ENCODE data around the gene SMIM15.

Gene SMIM15

DNA sequence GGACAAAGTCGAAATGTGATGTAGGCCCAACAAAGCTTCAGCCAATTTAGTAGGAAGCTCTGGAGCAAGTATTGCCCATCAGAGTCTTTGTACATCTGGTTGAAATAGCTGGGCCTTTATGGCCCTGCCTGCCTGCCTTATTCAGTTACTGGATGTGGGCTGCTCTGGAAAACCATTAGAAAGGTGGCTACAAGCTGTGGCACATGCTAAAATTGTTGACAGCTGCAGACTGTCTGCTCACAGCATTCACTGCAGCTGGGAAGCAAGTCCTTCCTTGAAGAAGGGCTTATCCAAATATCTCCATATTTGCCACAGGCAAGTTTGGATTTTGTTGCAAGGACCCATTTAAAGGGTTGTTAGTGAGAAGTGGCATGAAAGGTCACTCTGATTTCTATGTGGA lies 24.4 kb downstream of the SMIM15 start:
- Mint-ChIP-seq H3K9me3 (no peaks in the 10 kb centered on the region), H3K4me1 (no peaks in the 10 kb centered on the region)
- no peak for ATAC-seq

GRCh38 chr5:61132559-61132958 lies 29.7 kb downstream of the SMIM15 start:
- H3K27me3 Mint-ChIP-seq = no peaks in the 10 kb centered on the region

More for the DNA sequence above, 24.4 kb downstream of the SMIM15 start:
- peaks cover 15% of the 10 kb centered on the region for H3K36me3 Mint-ChIP-seq
- H3K27me3 Mint-ChIP-seq = no peaks in the 10 kb centered on the region
- no peak overlapping the region for H3K4me3 Mint-ChIP-seq
- no peak overlapping the region for H3K27ac Mint-ChIP-seq

DNA sequence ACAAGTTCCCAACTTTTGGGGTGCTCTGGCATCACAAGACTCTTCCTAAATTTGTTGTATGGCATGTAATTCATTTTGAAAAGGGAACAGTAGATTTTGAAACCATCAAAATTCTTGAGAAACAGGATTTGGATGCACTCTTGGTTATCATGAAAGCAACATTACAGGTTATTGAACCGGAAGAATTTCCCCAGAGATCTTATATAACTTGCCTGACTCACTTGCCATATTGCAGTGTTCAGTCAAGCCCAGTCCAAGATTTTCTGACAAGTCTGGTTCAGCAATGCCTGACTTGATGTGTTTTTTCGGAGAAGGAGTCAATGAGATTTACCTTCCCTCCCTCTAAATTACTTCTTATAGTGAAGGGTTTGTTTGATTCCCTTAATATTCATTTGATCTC lies 32.0 kb downstream of the SMIM15 start:
- H3K27ac Mint-ChIP-seq = no peak overlapping the region
- ATAC-seq = no peak
- H3K36me3 Mint-ChIP-seq = peaks cover 13% of the 10 kb centered on the region
- H3K9me3 Mint-ChIP-seq = peaks cover 3% of the 10 kb centered on the region
- no peak overlapping the region for H3K4me3 Mint-ChIP-seq
- no peaks in the 10 kb centered on the region for H3K4me1 Mint-ChIP-seq
- no peaks in the 10 kb centered on the region for H3K27me3 Mint-ChIP-seq

More at GRCh38 chr5:61132559-61132958, 29.7 kb downstream of the SMIM15 start:
- Mint-ChIP-seq H3K27ac (no peak overlapping the region), H3K9me3 (no peaks in the 10 kb centered on the region), H3K36me3 (peaks cover 6% of the 10 kb centered on the region), H3K4me3 (no peak overlapping the region), H3K4me1 (no peaks in the 10 kb centered on the region)
- ATAC-seq = no peak

GRCh38 chr5:61123145-61123544 lies 39.1 kb downstream of the SMIM15 start:
- no peaks in the 10 kb centered on the region for H3K4me1 Mint-ChIP-seq
- H3K36me3 Mint-ChIP-seq = peaks cover 13% of the 10 kb centered on the region
- H3K27me3 Mint-ChIP-seq = no peaks in the 10 kb centered on the region
- no peak overlapping the region for H3K4me3 Mint-ChIP-seq
- H3K9me3 Mint-ChIP-seq = peaks cover 3% of the 10 kb centered on the region
- H3K27ac Mint-ChIP-seq = no peak overlapping the region
- no peak for ATAC-seq

- Mint-ChIP-seq H3K27ac (no peak overlapping the region), H3K36me3 (peaks cover 12% of the 10 kb centered on the region), H3K4me1 (no peaks in the 10 kb centered on the region), H3K27me3 (no peaks in the 10 kb centered on the region), H3K4me3 (no peak overlapping the region), H3K9me3 (no peaks in the 10 kb centered on the region)
- ATAC-seq = no peak
Measured at GRCh38 chr5:61120534-61120933, 41.7 kb downstream of the SMIM15 start.

GRCh38 chr5:61119066-61119465 lies 43.2 kb downstream of the SMIM15 start:
- H3K4me3 Mint-ChIP-seq = no peak overlapping the region
- H3K27me3 Mint-ChIP-seq = no peaks in the 10 kb centered on the region
- H3K4me1 Mint-ChIP-seq = peaks cover under 1% of the 10 kb centered on the region
- no peak overlapping the region for H3K27ac Mint-ChIP-seq
- peaks cover 27% of the 10 kb centered on the region for H3K36me3 Mint-ChIP-seq
- peaks cover 3% of the 10 kb centered on the region for H3K9me3 Mint-ChIP-seq
- ATAC-seq = no peak

DNA sequence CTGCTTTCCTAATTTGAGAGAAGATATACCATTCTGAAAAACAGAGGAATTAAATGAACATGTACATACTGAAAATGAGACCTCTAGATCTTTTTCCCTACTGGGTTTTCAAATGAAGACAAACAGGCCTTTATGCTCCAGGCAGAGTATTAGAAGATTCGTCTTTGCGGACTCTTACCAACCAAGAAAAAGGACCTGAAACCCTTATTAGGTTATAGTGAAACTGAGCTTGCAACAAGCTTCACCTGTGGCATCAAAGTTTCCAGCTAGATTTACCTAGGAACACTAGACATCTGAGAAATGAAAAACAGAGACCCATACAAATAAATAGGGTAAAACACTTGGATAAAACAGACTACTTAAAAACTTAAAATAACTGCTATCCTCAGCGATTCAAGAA lies 46.3 kb downstream of the SMIM15 start:
- Mint-ChIP-seq H3K27ac (no peak overlapping the region), H3K4me1 (peaks cover 16% of the 10 kb centered on the region), H3K4me3 (no peak overlapping the region), H3K27me3 (no peaks in the 10 kb centered on the region), H3K36me3 (peaks cover 40% of the 10 kb centered on the region), H3K9me3 (peaks cover 7% of the 10 kb centered on the region)
- ATAC-seq = peak; percentile 56

DNA sequence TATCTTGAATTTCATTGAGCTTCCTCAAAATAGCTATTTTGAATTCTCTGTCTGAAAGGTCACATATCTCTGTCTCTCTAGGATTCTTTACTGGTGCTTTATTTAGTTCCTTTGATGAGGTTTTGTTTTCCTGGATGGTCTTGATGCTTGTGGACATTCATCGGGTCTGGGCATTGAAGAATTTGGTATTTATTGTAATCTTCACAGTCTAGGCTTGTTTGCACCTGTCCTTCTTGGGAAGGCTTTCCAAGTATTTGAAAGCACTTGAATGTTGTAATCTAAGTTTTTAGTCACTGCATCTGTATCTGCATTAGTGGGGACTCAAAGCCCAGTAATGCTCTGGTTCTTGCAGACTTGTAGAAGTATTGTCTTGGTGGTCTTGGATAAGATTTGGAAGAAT lies 47.8 kb downstream of the SMIM15 start:
- H3K27ac Mint-ChIP-seq = no peak overlapping the region
- H3K4me1 Mint-ChIP-seq = peaks cover 24% of the 10 kb centered on the region
- ATAC-seq = no peak
- no peak overlapping the region for H3K4me3 Mint-ChIP-seq
- peaks cover 54% of the 10 kb centered on the region for H3K36me3 Mint-ChIP-seq
- no peaks in the 10 kb centered on the region for H3K27me3 Mint-ChIP-seq
- H3K9me3 Mint-ChIP-seq = peaks cover 7% of the 10 kb centered on the region
